ENCODE results near the gene EEF2KMT.
"Not testable (repeated sequence)": the region's sequence is repeated elsewhere in the genome, so short reads cannot be mapped to it uniquely, and the experiment has no call there.

EEF2KMT gene

DNA sequence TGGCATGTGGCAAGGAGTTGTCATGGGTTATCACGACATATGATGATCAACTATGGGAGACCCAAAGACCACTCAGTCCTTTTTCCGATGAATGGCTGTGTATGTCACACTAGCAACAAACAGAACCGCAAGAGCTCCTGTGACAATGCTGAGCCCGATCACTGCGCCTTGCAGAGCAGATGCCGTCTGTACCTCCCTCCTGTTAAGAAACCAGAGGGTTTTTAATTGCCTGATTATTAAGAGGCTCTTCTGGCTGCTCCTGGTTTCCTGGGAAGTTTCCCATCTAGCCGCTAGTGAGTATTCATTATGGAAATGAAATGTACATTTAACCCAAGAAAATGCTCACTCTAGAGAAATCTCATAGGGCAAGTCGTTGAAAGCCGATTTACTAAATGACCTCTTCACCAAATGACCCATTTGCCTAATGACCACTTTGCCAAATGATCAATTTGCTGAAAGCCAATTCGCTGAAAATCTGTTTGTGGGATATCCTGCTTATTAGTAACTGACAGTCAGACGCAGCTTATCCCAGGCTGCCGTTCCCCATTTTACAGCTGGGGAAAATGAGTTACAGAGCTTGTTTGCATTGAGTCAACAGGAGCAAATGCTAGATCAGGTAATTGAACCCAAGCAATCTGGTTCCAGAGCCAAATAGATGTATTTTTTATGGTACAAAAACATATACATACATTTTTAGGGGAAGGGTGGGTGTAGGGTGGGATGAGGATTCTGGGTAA lies 5.9 kb upstream of the EEF2KMT start:
- H3K9me3 ChIP-seq (ENCODE audit: low read length); H3K27me3 ChIP-seq (ENCODE audit: insufficient read depth, low read length); H3K9ac ChIP-seq (ENCODE audit: low read length); H3K9me2 ChIP-seq (ENCODE audit: low read depth, low read length); H3F3A ChIP-seq (ENCODE audit: insufficient read depth, low read length); H2AFZ ChIP-seq (ENCODE audit: low read length); H3K4me1 ChIP-seq (ENCODE audit: insufficient read depth, low read length, severe bottlenecking); H4K20me1 ChIP-seq (ENCODE audit: insufficient read depth, low read length); H3K4me2 ChIP-seq (ENCODE audit: low read length); H3K4me3 ChIP-seq (ENCODE audit: low read depth, low read length, poor library complexity, severe bottlenecking); H3K36me3 ChIP-seq (ENCODE audit: insufficient read depth, low read length); H3K79me2 ChIP-seq (ENCODE audit: insufficient read depth, low read length); H3K27ac ChIP-seq (ENCODE audit: low read depth, low read length, poor library complexity, severe bottlenecking): not testable (repeated sequence)

DNA sequence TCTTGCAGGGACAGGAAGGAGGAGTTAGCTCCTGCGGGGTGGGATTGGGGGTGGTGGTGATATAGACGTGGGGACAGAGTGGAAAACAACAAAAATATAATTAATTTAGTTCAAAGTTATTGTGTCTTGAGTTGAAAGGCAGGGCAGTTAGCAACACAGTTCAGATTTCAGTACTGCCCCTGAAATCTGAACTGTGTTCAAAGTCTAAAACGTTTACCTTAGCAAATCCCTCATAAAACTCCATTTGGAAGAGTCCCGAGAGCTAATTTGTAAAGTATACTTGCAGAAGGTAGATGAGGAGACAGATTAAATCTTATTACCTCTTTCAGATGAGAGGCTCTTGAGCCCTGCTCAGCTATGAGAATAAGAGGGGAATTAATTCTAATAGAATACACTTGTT lies 1.6 kb upstream of the EEF2KMT start:
- not testable (repeated sequence) for H3K9me3 ChIP-seq (ENCODE audit: low read length); H3K4me1 ChIP-seq (ENCODE audit: insufficient read depth, low read length, severe bottlenecking); H3K79me2 ChIP-seq (ENCODE audit: insufficient read depth, low read length); H4K20me1 ChIP-seq (ENCODE audit: insufficient read depth, low read length); H3K27ac ChIP-seq (ENCODE audit: low read depth, low read length, poor library complexity, severe bottlenecking); H3K9ac ChIP-seq (ENCODE audit: low read length); H2AFZ ChIP-seq (ENCODE audit: low read length); H3K4me2 ChIP-seq (ENCODE audit: low read length); H3K9me2 ChIP-seq (ENCODE audit: low read depth, low read length); H3K4me3 ChIP-seq (ENCODE audit: low read depth, low read length, poor library complexity, severe bottlenecking); H3K27me3 ChIP-seq (ENCODE audit: insufficient read depth, low read length); H3F3A ChIP-seq (ENCODE audit: insufficient read depth, low read length); H3K36me3 ChIP-seq (ENCODE audit: insufficient read depth, low read length)

DNA sequence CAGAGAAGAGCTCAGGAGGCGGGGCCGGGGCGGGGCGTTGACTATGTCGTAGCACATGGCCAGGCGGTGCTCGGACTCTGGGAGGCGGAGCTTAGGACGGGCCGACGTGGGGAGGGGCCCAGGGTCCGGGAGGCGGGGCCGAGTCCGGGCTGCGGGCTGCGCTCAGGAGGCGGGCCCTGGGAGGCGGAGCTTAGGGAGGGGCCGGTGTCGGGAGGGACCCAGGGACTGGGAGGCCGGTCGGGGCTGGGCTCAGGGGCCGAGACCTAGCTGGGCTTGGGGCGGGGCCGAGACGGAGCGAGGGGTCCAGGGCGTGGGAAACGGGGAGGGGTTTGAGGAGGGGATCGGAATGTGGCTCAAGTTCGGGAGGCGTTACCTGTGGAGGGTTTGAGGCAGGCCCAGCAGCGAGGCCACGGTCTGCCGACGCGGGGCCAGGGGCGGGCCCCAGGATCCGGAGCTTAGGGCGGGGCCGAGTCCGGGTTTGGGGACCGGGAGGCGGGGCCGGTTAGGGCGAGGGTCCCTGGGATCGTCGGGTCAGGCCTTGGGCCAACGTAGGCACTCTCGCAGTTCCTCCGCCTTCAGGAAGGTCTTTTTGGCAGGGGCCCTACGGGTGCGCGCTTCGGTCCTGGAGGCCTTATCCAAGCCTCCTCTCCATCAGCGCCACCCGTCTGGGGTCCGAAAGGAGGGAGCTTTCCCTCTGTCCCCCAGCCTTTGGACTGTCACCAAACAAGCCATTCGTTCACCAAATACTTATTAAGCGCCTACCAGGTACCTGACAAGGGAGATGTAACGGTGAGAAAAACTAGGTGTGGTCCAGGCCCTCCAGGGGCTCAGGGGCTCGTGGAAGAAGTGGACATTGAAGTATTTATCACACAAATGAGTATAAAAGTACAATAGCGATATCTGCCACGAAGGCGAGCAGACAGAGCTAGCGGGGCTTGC lies 895 bp upstream of the EEF2KMT start:
- peak overlapping the region; percentile 12; the same call in 1 of the 2 replicates for H3K9ac ChIP-seq (ENCODE audit: low read length)
- H2AFZ ChIP-seq (ENCODE audit: low read length); H3K27me3 ChIP-seq (ENCODE audit: insufficient read depth, low read length); H3K36me3 ChIP-seq (ENCODE audit: insufficient read depth, low read length); H3K9me2 ChIP-seq (ENCODE audit: low read depth, low read length); H3K9me3 ChIP-seq (ENCODE audit: low read length); H3K27ac ChIP-seq (ENCODE audit: low read depth, low read length, poor library complexity, severe bottlenecking); H3K79me2 ChIP-seq (ENCODE audit: insufficient read depth, low read length); H4K20me1 ChIP-seq (ENCODE audit: insufficient read depth, low read length); H3K4me1 ChIP-seq (ENCODE audit: insufficient read depth, low read length, severe bottlenecking); H3F3A ChIP-seq (ENCODE audit: insufficient read depth, low read length): not testable (repeated sequence)
- peak overlapping the region; percentile 80 for H3K4me3 ChIP-seq (ENCODE audit: low read depth, low read length, poor library complexity, severe bottlenecking)
- H3K4me2 ChIP-seq (ENCODE audit: low read length): peak overlapping the region; percentile 65

- H3K9me3 ChIP-seq (ENCODE audit: low read length); H4K20me1 ChIP-seq (ENCODE audit: insufficient read depth, low read length); H3K4me1 ChIP-seq (ENCODE audit: insufficient read depth, low read length, severe bottlenecking); H2AFZ ChIP-seq (ENCODE audit: low read length); H3K9me2 ChIP-seq (ENCODE audit: low read depth, low read length); H3K79me2 ChIP-seq (ENCODE audit: insufficient read depth, low read length); H3K36me3 ChIP-seq (ENCODE audit: insufficient read depth, low read length); H3K27ac ChIP-seq (ENCODE audit: low read depth, low read length, poor library complexity, severe bottlenecking); H3F3A ChIP-seq (ENCODE audit: insufficient read depth, low read length); H3K27me3 ChIP-seq (ENCODE audit: insufficient read depth, low read length): not testable (repeated sequence)
- Histone ChIP-seq H3K9ac (ENCODE audit: low read length) (peak overlapping the region; percentile 79), H3K4me3 (ENCODE audit: low read depth, low read length, poor library complexity, severe bottlenecking) (peak overlapping the region; percentile 80), H3K4me2 (ENCODE audit: low read length) (peak overlapping the region; percentile 78)
Observed at GRCh38 chr16:5097061-5097469, 530 bp downstream of the EEF2KMT start.

DNA sequence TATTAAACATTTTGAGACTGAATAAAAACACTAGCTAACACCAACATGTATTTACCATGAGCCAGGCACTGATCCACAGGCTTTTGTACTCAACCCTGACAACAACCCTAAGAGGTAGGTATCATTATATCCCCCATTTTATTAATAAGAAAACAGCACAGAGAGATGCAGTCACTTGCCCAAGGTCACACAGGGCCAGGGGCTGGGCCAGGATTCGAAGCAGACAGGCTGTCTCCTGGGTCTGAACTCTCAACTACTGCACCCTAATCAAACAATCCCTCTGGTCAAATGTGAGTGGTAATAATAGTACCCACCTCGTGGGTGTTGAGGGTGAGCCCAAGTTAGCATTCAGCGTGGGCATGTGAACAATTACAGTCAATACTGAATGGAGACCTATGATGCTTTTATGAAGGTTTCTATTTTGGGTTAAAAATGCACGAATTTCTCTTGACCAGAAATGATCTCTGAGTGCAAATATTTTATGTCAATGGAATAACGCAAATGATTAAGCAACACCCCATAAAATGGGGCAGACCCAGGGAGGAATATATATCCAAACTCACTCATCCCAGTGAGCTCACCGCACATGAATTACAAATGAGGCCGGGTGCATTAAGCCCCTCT lies 1.0 kb downstream of the EEF2KMT start:
- not testable (repeated sequence) for H3K4me1 ChIP-seq (ENCODE audit: insufficient read depth, low read length, severe bottlenecking); H3K79me2 ChIP-seq (ENCODE audit: insufficient read depth, low read length); H4K20me1 ChIP-seq (ENCODE audit: insufficient read depth, low read length); H3K36me3 ChIP-seq (ENCODE audit: insufficient read depth, low read length); H3F3A ChIP-seq (ENCODE audit: insufficient read depth, low read length); H3K27ac ChIP-seq (ENCODE audit: low read depth, low read length, poor library complexity, severe bottlenecking); H2AFZ ChIP-seq (ENCODE audit: low read length); H3K9me2 ChIP-seq (ENCODE audit: low read depth, low read length); H3K9me3 ChIP-seq (ENCODE audit: low read length); H3K27me3 ChIP-seq (ENCODE audit: insufficient read depth, low read length)
- H3K9ac ChIP-seq (ENCODE audit: low read length): peak overlapping the region; percentile 79; the same call in 1 of the 2 replicates
- peak overlapping the region; percentile 80 for H3K4me3 ChIP-seq (ENCODE audit: low read depth, low read length, poor library complexity, severe bottlenecking)
- peak overlapping the region; percentile 78 for H3K4me2 ChIP-seq (ENCODE audit: low read length)

DNA sequence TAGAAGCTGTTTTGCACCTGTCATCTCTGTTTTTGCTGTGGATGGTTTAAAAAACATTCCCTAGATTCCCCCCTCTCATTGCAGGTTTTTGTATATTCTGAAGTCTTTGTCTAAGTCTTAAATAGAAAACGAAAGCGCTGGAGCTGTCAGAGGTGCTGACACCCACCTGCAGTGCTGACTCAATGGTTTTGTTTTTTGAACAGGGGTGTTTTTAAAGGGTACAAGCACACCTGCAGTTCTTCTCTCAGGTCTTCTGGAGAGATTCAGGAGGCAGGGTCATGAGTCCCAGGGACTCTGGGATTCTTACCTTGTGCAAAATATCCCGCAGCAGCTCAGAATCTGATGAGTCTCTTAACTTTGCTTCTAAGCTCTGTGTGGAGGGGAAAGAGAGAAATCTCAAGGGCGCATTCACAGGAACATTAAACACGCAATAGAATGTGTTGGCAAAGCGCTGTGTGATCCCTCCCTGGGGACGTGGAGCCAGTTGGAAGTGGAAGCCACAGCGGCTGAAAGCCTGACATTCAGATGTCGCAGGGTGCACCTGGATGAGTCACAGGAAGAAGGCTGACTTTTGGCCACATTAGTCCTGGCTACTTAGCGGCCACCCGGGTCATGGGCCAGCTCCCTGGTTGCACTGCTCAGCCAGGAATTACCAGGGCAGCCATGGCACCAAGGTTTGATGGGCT lies 2.3 kb downstream of the EEF2KMT start:
- not testable (repeated sequence) for H2AFZ ChIP-seq (ENCODE audit: low read length); H3K9me2 ChIP-seq (ENCODE audit: low read depth, low read length); H3K4me2 ChIP-seq (ENCODE audit: low read length); H3F3A ChIP-seq (ENCODE audit: insufficient read depth, low read length); H3K9ac ChIP-seq (ENCODE audit: low read length); H3K4me1 ChIP-seq (ENCODE audit: insufficient read depth, low read length, severe bottlenecking); H4K20me1 ChIP-seq (ENCODE audit: insufficient read depth, low read length); H3K9me3 ChIP-seq (ENCODE audit: low read length); H3K27ac ChIP-seq (ENCODE audit: low read depth, low read length, poor library complexity, severe bottlenecking); H3K36me3 ChIP-seq (ENCODE audit: insufficient read depth, low read length); H3K27me3 ChIP-seq (ENCODE audit: insufficient read depth, low read length); H3K79me2 ChIP-seq (ENCODE audit: insufficient read depth, low read length); H3K4me3 ChIP-seq (ENCODE audit: low read depth, low read length, poor library complexity, severe bottlenecking)

GRCh38 chr16:5093746-5094145 lies 3.8 kb downstream of the EEF2KMT start:
- H3K9ac ChIP-seq (ENCODE audit: low read length); H3K4me3 ChIP-seq (ENCODE audit: low read depth, low read length, poor library complexity, severe bottlenecking); H3K36me3 ChIP-seq (ENCODE audit: insufficient read depth, low read length); H3F3A ChIP-seq (ENCODE audit: insufficient read depth, low read length); H3K9me3 ChIP-seq (ENCODE audit: low read length); H3K27ac ChIP-seq (ENCODE audit: low read depth, low read length, poor library complexity, severe bottlenecking); H3K4me2 ChIP-seq (ENCODE audit: low read length); H3K9me2 ChIP-seq (ENCODE audit: low read depth, low read length); H3K4me1 ChIP-seq (ENCODE audit: insufficient read depth, low read length, severe bottlenecking); H2AFZ ChIP-seq (ENCODE audit: low read length); H3K79me2 ChIP-seq (ENCODE audit: insufficient read depth, low read length); H4K20me1 ChIP-seq (ENCODE audit: insufficient read depth, low read length); H3K27me3 ChIP-seq (ENCODE audit: insufficient read depth, low read length): not testable (repeated sequence)

Measured in OCI-LY1 (cell line).